K562 (cell line): ENCODE measurements around the gene GFI1B.

Experiments
- CEBPB ChIP-seq: fragments of 450-650 bp; IDR thresholded peaks from 2 replicates; pipeline ENCODE4 v1.6.1; 2016; ENCODE audit warnings: missing genetic modification characterization, missing compliant biosample characterization
- FOXP1 ChIP-seq: sonication (generic); formaldehyde crosslinking; IDR thresholded peaks from 2 replicates; pipeline ENCODE4 v1.8.0; 2022; ENCODE audit warnings: mild to moderate bottlenecking, missing genetic modification reagents
- MYNN ChIP-seq, 2 experiments: sonication (generic); formaldehyde crosslinking in 1 of 2; IDR thresholded peaks; 2 replicates each; pipeline versions ENCODE4 v1.5.0 to v1.6.1; 2016 to 2020; ENCODE audit warnings: antibody characterized with exemption in 1 of 2, missing genetic modification reagents in 1 of 2
- NR2C2 ChIP-seq, 2 experiments: fragments of 200-800 bp in 1 of 2; sonication (Bioruptor generic) in 1 of 2; sonication (generic) in 1 of 2; formaldehyde crosslinking in 1 of 2; IDR thresholded peaks; 2 replicates each; pipeline versions ENCODE4 v1.6.1 to v1.8.0; 2016 to 2022; ENCODE audit warnings: mild to moderate bottlenecking in 1 of 2, missing compliant biosample characterization in 1 of 2, missing genetic modification characterization in 1 of 2, missing genetic modification reagents in 1 of 2
- POLR2B ChIP-seq: fragments of 450-650 bp; IDR thresholded peaks from 2 replicates; pipeline ENCODE4 v1.6.1; 2018; ENCODE audit warnings: low read depth; ENCODE audit not compliant: partially characterized antibody
- RBM39 ChIP-seq: fragments of 200-400 bp; formaldehyde crosslinking; optimal IDR thresholded peaks from 2 replicates; pipeline ENCODE3; 2018; ENCODE audit warnings: low read depth, low read length
- SMARCC2 ChIP-seq: fragments of 450-650 bp; IDR thresholded peaks from 2 replicates; pipeline ENCODE4 v1.6.1; 2017; ENCODE audit warnings: antibody characterized with exemption, moderate library complexity, mild to moderate bottlenecking, low read depth
- SMC3 ChIP-seq: conservative IDR thresholded peaks from 2 replicates; pipeline ENCODE4 v1.6.1; 2011; ENCODE audit warnings: low read depth, low read length, improper control_type of control experiment; ENCODE audit not compliant: insufficient read depth
- ZNF121 ChIP-seq: sonication (generic); formaldehyde crosslinking; conservative IDR thresholded peaks from 2 replicates; pipeline ENCODE4 v1.8.0; 2022; ENCODE audit warnings: missing genetic modification reagents

DNA sequence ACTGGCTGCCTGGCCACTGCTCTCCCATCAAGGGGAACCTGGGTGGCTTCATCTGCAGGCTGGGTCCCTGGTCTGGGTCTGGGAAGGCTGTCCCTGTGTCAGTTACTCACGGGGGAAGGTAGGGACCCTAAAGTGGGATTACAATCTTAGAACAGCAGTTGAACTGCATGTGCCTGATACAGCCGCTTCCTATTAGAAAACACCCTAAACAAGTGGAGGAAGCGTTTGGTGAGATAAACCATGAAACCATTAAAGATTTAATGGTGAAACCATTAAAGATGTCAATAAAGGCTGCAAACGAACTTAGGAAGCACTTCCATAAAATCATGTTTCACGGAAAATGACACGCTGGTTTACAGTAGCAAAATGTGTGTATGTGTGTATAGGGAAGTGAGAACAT, 2.5 kb upstream of the GFI1B start:
- TF ChIP-seq FOXP1, result no peak
- no peak for TF ChIP-seq MYNN (IDR thresholded peaks at IDR 0.05)
- no peak for TF ChIP-seq MYNN (CRISPR knock-in tag; IDR thresholded peaks at IDR 0.05)
- TF ChIP-seq POLR2B, result no peak
- no peak for TF ChIP-seq CEBPB (tag)
- no peak for TF ChIP-seq RBM39
- no peak for TF ChIP-seq SMARCC2
- TF ChIP-seq ZNF121 (CRISPR knock-in tag), result no peak
- TF ChIP-seq NR2C2 (CRISPR knock-in tag; IDR thresholded peaks at IDR 0.05), result no peak
- TF ChIP-seq NR2C2 (tag; IDR thresholded peaks at IDR 0.05), result no peak
- TF ChIP-seq SMC3, result no peak
